Measurements from ENCODE around the gene WDR73. TPM values are rescaled to one million over a fixed set of nuclear protein-coding genes. Genes with fewer than 3 reads are reported as not detected.
A peak's percentile ranks its signal among the peaks of the same experiment; 100 is the strongest.

The WDR73 gene
- total RNA-seq, 1 donor from 2014 or later, result 29.5 TPM

GRCh38 chr15:84601555-84601838 is 52.6 kb downstream of the WDR73 start:
- Mint-ChIP-seq H3K9me3 (ENCODE audit: unreplicated experiment) (no peaks in the 10 kb centered on the region), H3K27ac (ENCODE audit: unreplicated experiment) (peak overlapping the region; percentile 89), H3K36me3 (ENCODE audit: low read depth, unreplicated experiment) (peaks cover 28% of the 10 kb centered on the region), H3K4me1 (ENCODE audit: unreplicated experiment) (peaks cover 34% of the 10 kb centered on the region), H3K27me3 (ENCODE audit: unreplicated experiment) (peaks cover 12% of the 10 kb centered on the region), H3K4me3 (ENCODE audit: unreplicated experiment) (peak overlapping the region; percentile 93)
- TF ChIP-seq, protein P1, sequence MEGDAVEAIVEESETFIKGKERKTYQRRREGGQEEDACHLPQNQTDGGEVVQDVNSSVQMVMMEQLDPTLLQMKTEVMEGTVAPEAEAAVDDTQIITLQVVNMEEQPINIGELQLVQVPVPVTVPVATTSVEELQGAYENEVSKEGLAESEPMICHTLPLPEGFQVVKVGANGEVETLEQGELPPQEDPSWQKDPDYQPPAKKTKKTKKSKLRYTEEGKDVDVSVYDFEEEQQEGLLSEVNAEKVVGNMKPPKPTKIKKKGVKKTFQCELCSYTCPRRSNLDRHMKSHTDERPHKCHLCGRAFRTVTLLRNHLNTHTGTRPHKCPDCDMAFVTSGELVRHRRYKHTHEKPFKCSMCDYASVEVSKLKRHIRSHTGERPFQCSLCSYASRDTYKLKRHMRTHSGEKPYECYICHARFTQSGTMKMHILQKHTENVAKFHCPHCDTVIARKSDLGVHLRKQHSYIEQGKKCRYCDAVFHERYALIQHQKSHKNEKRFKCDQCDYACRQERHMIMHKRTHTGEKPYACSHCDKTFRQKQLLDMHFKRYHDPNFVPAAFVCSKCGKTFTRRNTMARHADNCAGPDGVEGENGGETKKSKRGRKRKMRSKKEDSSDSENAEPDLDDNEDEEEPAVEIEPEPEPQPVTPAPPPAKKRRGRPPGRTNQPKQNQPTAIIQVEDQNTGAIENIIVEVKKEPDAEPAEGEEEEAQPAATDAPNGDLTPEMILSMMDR (IDR thresholded peaks at IDR 0.05; ENCODE audit: unreplicated experiment), result no peak
- no peak for DNase-seq (ENCODE audit: low spot score)

GRCh38 chr15:84600687-84601554 is 53.2 kb downstream of the WDR73 start, which contains the start of gene ZSCAN2:
ZSCAN2 (plus strand) TSS chr15:84601009; CDS start chr15:84603928, 2,919 bp downstream.
- Mint-ChIP-seq H3K27ac (ENCODE audit: unreplicated experiment) (peak within 1 kb of the TSS; percentile 89), H3K36me3 (ENCODE audit: low read depth, unreplicated experiment) (peaks cover 23% of the 10 kb centered on the region), H3K9me3 (ENCODE audit: unreplicated experiment) (no peaks in the 10 kb centered on the region), H3K4me1 (ENCODE audit: unreplicated experiment) (peaks cover 30% of the 10 kb centered on the region), H3K27me3 (ENCODE audit: unreplicated experiment) (peaks cover 12% of the 10 kb centered on the region), H3K4me3 (ENCODE audit: unreplicated experiment) (peak within 1 kb of the TSS; percentile 93)
- TF ChIP-seq, protein P1 (IDR thresholded peaks at IDR 0.05; ENCODE audit: unreplicated experiment), result no peak
- peak; percentile 97 for DNase-seq (ENCODE audit: low spot score)

GRCh38 chr15:84600331-84600686 is 53.8 kb downstream of the WDR73 start:
- Mint-ChIP-seq H3K27me3 (ENCODE audit: unreplicated experiment) (peaks cover 12% of the 10 kb centered on the region), H3K9me3 (ENCODE audit: unreplicated experiment) (no peaks in the 10 kb centered on the region), H3K4me3 (ENCODE audit: unreplicated experiment) (peak overlapping the region; percentile 93), H3K4me1 (ENCODE audit: unreplicated experiment) (peaks cover 24% of the 10 kb centered on the region), H3K27ac (ENCODE audit: unreplicated experiment) (no peak overlapping the region), H3K36me3 (ENCODE audit: low read depth, unreplicated experiment) (peaks cover 17% of the 10 kb centered on the region)
- DNase-seq (ENCODE audit: low spot score), result peak; percentile 58
- TF ChIP-seq, protein P1 (IDR thresholded peaks at IDR 0.05; ENCODE audit: unreplicated experiment), result no peak

DNA sequence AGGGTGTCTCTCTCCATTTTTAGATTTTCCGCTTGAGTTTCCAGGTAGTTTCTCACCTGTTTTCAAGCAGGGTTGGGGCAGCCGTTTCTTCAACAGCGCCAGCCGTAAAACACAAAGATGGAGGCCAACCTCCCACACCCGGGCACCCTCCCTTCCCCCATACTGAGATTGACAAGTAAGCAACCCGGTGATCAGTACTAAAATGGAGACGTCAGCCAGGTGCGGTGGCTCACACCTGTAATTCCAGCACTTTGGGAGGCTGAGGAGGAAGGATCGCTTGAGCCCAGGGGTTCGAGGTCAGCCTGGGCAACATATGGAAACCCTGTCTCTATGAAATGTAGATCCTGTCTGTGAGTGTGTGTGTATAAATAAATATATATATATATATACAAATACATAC is 54.2 kb downstream of the WDR73 start:
- Mint-ChIP-seq H3K27ac (ENCODE audit: unreplicated experiment) (peak overlapping the region; percentile 30), H3K36me3 (ENCODE audit: low read depth, unreplicated experiment) (peaks cover 13% of the 10 kb centered on the region), H3K4me1 (ENCODE audit: unreplicated experiment) (peaks cover 20% of the 10 kb centered on the region), H3K27me3 (ENCODE audit: unreplicated experiment) (peaks cover 12% of the 10 kb centered on the region), H3K9me3 (ENCODE audit: unreplicated experiment) (no peaks in the 10 kb centered on the region), H3K4me3 (ENCODE audit: unreplicated experiment) (peak overlapping the region; percentile 78)
- no peak for DNase-seq (ENCODE audit: low spot score)
- TF ChIP-seq, protein P1 (IDR thresholded peaks at IDR 0.05; ENCODE audit: unreplicated experiment), result no peak

DNA sequence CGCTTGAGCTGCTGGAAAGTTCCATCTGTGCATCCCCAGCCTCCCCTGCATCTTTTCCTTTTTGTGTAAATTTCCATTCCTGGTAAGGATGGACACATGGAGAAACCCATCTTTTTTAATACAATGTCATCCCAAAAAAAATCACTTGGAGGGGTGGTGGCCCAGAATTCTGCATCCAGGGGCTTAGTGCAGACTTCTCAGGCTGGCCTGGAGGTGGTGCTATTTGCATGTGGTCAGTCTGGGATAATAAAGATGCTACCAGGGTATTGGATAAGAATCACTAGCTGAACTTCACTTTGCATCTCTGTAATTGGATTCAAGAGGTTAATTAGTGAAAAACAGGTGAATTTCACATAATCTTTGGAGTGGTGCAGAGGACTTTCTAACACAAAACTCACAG is 55.1 kb downstream of the WDR73 start:
- H3K27me3 Mint-ChIP-seq (ENCODE audit: unreplicated experiment), result peaks cover 12% of the 10 kb centered on the region
- H3K4me3 Mint-ChIP-seq (ENCODE audit: unreplicated experiment), result no peak overlapping the region
- peak; percentile 64 for DNase-seq (ENCODE audit: low spot score)
- H3K36me3 Mint-ChIP-seq (ENCODE audit: low read depth, unreplicated experiment), result peaks cover 9% of the 10 kb centered on the region
- H3K4me1 Mint-ChIP-seq (ENCODE audit: unreplicated experiment), result peaks cover 17% of the 10 kb centered on the region
- no peak overlapping the region for H3K27ac Mint-ChIP-seq (ENCODE audit: unreplicated experiment)
- TF ChIP-seq, protein P1 (IDR thresholded peaks at IDR 0.05; ENCODE audit: unreplicated experiment), result no peak
- H3K9me3 Mint-ChIP-seq (ENCODE audit: unreplicated experiment), result no peaks in the 10 kb centered on the region
